HG03378 (cell line): ENCODE data around the gene ZBTB12.
"Not testable (repeated sequence)": the region's sequence is repeated elsewhere in the genome, so short reads cannot be mapped to it uniquely, and the experiment has no call there.

Experiments used
- ATAC-seq: cut with Tn5 transposase; IDR thresholded peaks from one replicate; pipeline ENCODE4 v1.9.1; 2021; ENCODE audit warnings: mild to moderate bottlenecking, moderate library complexity; ENCODE audit not compliant: unreplicated experiment

ZBTB12 gene

GRCh38 chr6:31851980-31852718 is 49.7 kb downstream of the ZBTB12 start:
- ATAC-seq: not testable (repeated sequence)

- ATAC-seq: no peak
These were observed 50.4 kb downstream of the ZBTB12 start for GRCh38 chr6:31851485-31851832.

GRCh38 chr6:31850765-31851484 is 51.0 kb downstream of the ZBTB12 start:
- ATAC-seq: no peak
